ENCODE results near the gene TSC22D1. TPM values are rescaled to one million over a fixed set of nuclear protein-coding genes. Genes with fewer than 3 reads are reported as not detected.

Gene TSC22D1
- total RNA-seq, 4 donors from 2014 or later, result 119 to 325 (median 193) TPM

- in situ Hi-C loops (cut with MboI; ENCODE audit: low sequenced_read_pairs in 4 of 4), result no loop called here
- no peak for DNase-seq
Measured at GRCh38 chr13:44400736-44401135, 175.4 kb downstream of the TSC22D1 start.

DNA sequence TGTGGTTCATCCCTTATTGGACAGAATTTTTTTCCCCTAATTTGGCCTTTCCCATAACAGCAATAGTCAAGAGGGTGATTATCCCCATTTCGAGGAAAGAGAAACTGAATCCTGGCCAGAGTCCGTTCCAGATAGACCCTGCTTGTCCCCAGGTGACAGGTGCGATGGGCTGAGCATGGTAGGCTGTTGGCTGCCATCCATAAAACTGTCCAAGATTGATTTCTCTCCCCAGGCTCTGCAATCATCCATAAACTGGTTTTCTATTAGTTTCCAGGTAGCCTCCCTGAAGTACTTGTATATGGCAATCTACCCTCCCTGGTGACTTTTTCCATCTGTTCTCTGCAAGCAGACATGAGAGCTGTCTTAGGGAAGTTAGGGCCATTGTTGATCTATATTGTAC lies 177.1 kb downstream of the TSC22D1 start:
- Histone ChIP-seq H3K4me1 (no peaks in the 10 kb centered on the region), H3K27me3 (no peaks in the 10 kb centered on the region), H3K27ac (no peak overlapping the region), H3K4me3 (no peak overlapping the region), H3K9me3 (no peaks in the 10 kb centered on the region), H3K36me3 (no peaks in the 10 kb centered on the region)
- TF ChIP-seq POLR2A (IDR thresholded peaks at IDR 0.05) (no peak), CTCF (IDR thresholded peaks at IDR 0.05 in 4 of 5, conservative IDR thresholded peaks at IDR 0.05 in 1 of 5) (no peak)
- in situ Hi-C loops (cut with MboI; ENCODE audit: low sequenced_read_pairs in 4 of 4) (no loop called here), intact Hi-C loops (cut with DNase I; ENCODE audit: low total_unique reads) (no loop called here)
- DNase-seq, result no peak
- no peak for ATAC-seq

More at GRCh38 chr13:44400736-44401135, 175.4 kb downstream of the TSC22D1 start:
- TF ChIP-seq CTCF (IDR thresholded peaks at IDR 0.05 in 4 of 5, conservative IDR thresholded peaks at IDR 0.05 in 1 of 5) (no peak), POLR2A (IDR thresholded peaks at IDR 0.05) (no peak)
- Histone ChIP-seq H3K36me3 (no peaks in the 10 kb centered on the region), H3K27me3 (no peaks in the 10 kb centered on the region), H3K4me3 (no peak overlapping the region), H3K9me3 (no peaks in the 10 kb centered on the region), H3K4me1 (no peaks in the 10 kb centered on the region), H3K27ac (no peak overlapping the region)
- intact Hi-C loops (cut with DNase I; ENCODE audit: low total_unique reads), result no loop called here
- no peak for ATAC-seq

GRCh38 chr13:44398606-44399005 lies 177.5 kb downstream of the TSC22D1 start:
- ATAC-seq (no peak), DNase-seq (no peak)
- no peaks in the 10 kb centered on the region for H3K36me3 ChIP-seq
- no peak overlapping the region for H3K4me3 ChIP-seq
- H3K27me3 ChIP-seq, result no peaks in the 10 kb centered on the region
- no peaks in the 10 kb centered on the region for H3K9me3 ChIP-seq
- in situ Hi-C loops (cut with MboI; ENCODE audit: low sequenced_read_pairs in 4 of 4), result no loop called here
- no peak overlapping the region for H3K27ac ChIP-seq
- intact Hi-C loops (cut with DNase I; ENCODE audit: low total_unique reads), result no loop called here
- no peak for TF ChIP-seq CTCF (IDR thresholded peaks at IDR 0.05 in 4 of 5, conservative IDR thresholded peaks at IDR 0.05 in 1 of 5)
- no peak for TF ChIP-seq POLR2A (IDR thresholded peaks at IDR 0.05)
- H3K4me1 ChIP-seq, result no peaks in the 10 kb centered on the region

DNA sequence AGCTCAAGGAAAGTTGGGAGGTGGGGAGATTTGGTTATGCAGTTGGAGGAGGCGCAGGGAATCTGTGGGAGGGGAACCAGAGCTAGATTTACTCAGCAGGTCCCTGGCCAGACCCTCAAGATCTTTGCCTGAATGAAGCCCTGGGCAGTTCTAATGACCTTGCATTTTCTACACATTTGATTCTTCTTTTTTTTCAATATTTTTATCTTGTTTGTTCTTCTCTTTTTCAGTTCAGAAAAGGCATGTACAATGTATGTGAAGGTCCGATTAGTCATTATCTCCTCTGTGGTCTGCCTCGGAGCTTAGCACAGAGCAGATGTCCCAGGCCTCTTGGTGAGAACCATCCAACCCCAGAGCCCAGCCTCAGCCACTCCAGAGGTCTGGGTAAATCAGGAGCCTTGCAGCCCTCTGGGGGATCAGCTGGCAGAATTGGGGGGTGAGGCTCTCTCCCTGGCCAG lies 178.3 kb downstream of the TSC22D1 start:
- DNase-seq (no peak), ATAC-seq (no peak)
- intact Hi-C loops (cut with DNase I; ENCODE audit: low total_unique reads), result no loop called here
- in situ Hi-C loops (cut with MboI; ENCODE audit: low sequenced_read_pairs in 4 of 4), result no loop called here
- Histone ChIP-seq H3K36me3 (no peaks in the 10 kb centered on the region), H3K9me3 (no peaks in the 10 kb centered on the region), H3K27ac (peak overlapping the region in 3 of 4 donors; percentile 15 to 59 (median 35)), H3K27me3 (no peaks in the 10 kb centered on the region), H3K4me1 (no peaks in the 10 kb centered on the region), H3K4me3 (no peak overlapping the region)
- no peak for TF ChIP-seq CTCF (IDR thresholded peaks at IDR 0.05 in 4 of 5, conservative IDR thresholded peaks at IDR 0.05 in 1 of 5)
- no peak for TF ChIP-seq POLR2A (IDR thresholded peaks at IDR 0.05)

Data from gastrocnemius medialis (tissue), 4 donors.